Measurements from ENCODE around the gene CKM.
"Not testable (repeated sequence)": the region's sequence is repeated elsewhere in the genome, so short reads cannot be mapped to it uniquely, and the experiment has no call there.

Gene CKM

GRCh38 chr19:45280471-45280961 lies 42.2 kb downstream of the CKM start:
- DNase-seq: no peak

GRCh38 chr19:45279587-45280192 lies 43.0 kb downstream of the CKM start:
- no peak for DNase-seq

GRCh38 chr19:45278087-45278486 lies 44.6 kb downstream of the CKM start:
- no peak for DNase-seq

- no peak for DNase-seq
Measured at GRCh38 chr19:45276284-45276687, 46.4 kb downstream of the CKM start.

- no peak for DNase-seq
Measured at GRCh38 chr19:45275370-45275971, 47.2 kb downstream of the CKM start.

- DNase-seq: no peak
Measured at GRCh38 chr19:45273521-45273855, 49.2 kb downstream of the CKM start.

GRCh38 chr19:45271735-45272108 lies 51.0 kb downstream of the CKM start:
- no peak for DNase-seq

- no peak for DNase-seq
Measured at GRCh38 chr19:45271098-45271734, 51.5 kb downstream of the CKM start.

GRCh38 chr19:45269939-45270338 lies 52.7 kb downstream of the CKM start:
- DNase-seq: not testable (repeated sequence)

GRCh38 chr19:45267296-45267695 lies 55.4 kb downstream of the CKM start:
- no peak for DNase-seq

- DNase-seq: no peak
Measured at GRCh38 chr19:45265375-45265774, 57.3 kb downstream of the CKM start.

- no peak for DNase-seq
Measured at GRCh38 chr19:45264781-45265317, 57.8 kb downstream of the CKM start.

GRCh38 chr19:45263013-45263412 lies 59.7 kb downstream of the CKM start:
- DNase-seq: no peak

- no peak for DNase-seq
Measured at GRCh38 chr19:45262570-45262969, 60.1 kb downstream of the CKM start.

GRCh38 chr19:45258862-45259261 lies 63.8 kb downstream of the CKM start:
- no peak for DNase-seq

- DNase-seq: no peak
Measured at GRCh38 chr19:45256836-45257235, 65.8 kb downstream of the CKM start.

All from NK-92 treated with Interleukin-12 subunit alpha and Interleukin-12 subunit beta, amount 100 ng/mL, for 24 hours (cell line).